Erythroblast (primary cell): ENCODE measurements around the gene DNASE1L3.

Experiments used
- GATA1 ChIP-seq: IDR thresholded peaks from 2 replicates; pipeline ENCODE4 v1.6.1; 2011; ENCODE audit warnings: low read depth, mild to moderate bottlenecking, control low read depth, low read length, moderate library complexity
- POLR2A ChIP-seq: IDR thresholded peaks from 2 replicates; pipeline ENCODE4 v1.6.1; 2011; ENCODE audit warnings: mild to moderate bottlenecking, low read length

- TF ChIP-seq POLR2A: no peak
- TF ChIP-seq GATA1: no peak
Measured at GRCh38 chr3:58230876-58231552, 20.2 kb upstream of the DNASE1L3 start.
